SK-N-DZ (cell line): ENCODE measurements around the gene MRPL9.
"Not testable (repeated sequence)": the region's sequence is repeated elsewhere in the genome, so short reads cannot be mapped to it uniquely, and the experiment has no call there.

Experiments
- DNase-seq: peaks from one replicate; pipeline ENCODE4 v3.0.0-alpha.2; 2015; ENCODE audit warnings: low spot score

MRPL9 gene

DNA sequence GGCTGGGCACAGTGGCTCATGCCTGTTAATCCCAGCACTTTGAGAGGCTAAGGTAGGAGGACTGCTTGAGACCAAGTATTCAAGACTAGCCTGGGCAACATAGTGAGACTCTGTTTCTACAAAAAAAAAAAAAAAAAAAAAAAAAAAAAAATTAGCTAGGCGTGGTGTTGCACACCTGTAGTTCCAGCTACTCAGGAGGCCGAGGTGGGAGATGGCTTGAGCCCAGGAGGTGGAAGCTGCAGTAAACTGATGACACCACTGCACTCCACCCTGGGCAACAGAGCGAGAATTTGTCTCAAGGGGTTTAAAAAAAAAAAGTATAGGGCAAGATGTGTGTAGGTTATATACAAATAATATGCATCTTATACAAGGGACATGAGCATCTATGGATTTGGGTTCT, 24.4 kb upstream of the MRPL9 start:
- DNase-seq, result no peak

DNA sequence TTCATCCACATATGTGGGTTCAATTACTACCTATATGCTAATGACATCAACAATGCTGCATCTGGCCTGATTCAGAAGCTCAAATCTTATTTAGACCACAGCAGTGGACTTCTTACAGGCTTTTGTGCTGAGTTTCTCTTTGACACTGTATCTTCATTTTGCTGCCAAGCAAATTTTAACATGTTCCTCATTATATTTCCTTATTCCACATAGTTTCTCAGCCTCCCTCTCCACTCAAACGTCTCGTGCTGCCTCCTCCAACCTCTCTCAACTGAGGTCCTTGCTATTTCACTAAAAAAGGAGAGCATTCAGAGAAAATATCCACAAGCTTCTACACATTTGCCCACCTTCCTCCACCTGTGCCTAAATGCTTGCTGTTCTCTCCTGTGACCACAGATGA, 20.5 kb upstream of the MRPL9 start:
- no peak for DNase-seq

DNA sequence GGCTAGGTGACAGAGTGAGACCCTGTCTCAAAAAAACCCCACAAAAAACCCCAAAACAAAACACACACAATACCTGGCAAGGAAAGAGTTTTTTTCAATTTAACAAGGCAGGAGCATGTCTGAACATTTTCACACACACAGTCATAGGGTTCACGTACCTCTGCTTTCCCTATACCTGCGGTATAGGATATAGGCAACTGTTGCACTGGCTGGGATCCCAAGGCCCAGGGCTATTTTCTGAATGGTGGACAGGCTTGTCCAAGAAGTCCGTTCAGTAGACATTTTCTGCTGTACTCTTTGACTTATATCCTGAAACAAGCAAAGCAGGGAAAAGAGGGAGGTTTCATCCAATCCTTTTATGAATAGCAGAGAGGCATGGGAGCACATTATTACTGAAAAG, 19.4 kb upstream of the MRPL9 start:
- DNase-seq, result no peak

DNA sequence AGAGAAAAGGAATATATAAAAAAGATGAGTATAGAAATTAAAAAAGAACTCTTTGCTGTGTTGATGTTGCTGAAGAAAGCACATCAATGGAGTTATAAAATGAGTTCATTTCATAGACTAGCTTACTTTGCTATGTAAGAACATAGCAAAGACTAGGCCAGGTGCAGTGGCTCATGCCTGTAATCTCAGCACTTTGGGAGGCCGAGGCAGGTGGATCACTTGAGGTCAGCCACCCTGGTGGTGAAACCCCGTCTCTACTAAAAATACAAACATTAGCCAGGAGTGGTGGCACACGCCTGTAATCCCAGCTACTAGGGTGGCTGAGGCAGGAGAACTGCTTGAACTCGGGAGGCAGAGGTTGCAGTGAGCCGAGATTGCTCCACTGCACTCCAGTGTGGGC, 18.7 kb upstream of the MRPL9 start:
- DNase-seq, result not testable (repeated sequence)

DNA sequence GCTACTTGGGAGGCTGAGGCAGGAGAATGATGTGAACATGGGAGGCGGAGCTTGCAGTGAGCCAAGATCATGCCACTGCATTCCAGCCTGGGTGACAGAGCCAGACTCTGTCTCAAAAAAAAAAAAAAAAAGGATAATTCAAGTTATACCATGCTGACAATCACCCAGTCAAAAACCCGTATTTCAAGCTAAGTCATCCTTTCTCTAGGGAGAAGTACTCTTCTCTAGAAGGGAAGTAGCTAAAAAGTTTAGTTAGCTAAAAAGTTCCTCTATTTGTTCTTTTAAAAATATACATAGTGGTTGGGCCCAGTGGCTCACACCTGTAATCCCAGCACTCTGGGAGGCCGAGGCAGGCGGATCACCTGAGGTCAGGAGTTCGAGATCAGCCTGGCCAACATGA, 17.4 kb upstream of the MRPL9 start:
- DNase-seq, result not testable (repeated sequence)

DNA sequence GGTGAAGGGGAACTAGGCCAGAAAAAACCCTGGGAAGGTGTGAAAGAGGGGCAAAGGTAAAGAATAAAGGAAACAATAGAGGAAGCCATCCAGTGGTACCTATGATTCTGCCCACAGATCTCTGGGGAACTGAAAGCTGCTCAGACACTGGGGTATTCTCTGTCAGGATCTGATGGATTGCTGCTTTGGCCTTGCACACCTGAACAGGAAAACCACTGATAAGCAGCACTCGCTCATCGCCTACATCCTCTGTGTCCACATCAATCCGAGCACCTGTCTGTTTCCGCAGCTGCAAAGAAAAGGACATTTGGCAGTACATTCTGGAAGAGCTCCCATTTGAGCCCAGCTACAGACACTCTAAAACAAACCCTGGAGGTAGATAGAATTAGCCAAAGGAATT, 16.6 kb upstream of the MRPL9 start:
- no peak for DNase-seq

DNA sequence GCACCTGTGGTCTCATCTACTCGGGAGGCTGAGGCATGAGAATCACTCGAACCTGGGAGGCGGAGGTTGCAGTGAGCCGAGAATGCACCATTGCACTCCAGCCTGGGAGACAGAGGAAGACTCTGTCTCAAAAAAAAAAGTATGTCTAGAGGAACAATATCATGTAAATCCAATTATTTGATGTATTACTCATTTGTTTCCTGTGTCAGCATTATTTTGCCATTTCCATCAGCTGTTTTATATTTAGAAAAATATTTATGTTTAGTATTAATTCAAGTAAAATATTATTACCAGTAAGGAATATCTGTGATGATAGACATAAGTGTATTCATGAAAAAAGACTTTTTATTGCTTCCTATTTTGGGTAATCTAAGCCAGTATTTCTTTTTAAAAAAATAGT, 14.0 kb upstream of the MRPL9 start:
- DNase-seq, result no peak

DNA sequence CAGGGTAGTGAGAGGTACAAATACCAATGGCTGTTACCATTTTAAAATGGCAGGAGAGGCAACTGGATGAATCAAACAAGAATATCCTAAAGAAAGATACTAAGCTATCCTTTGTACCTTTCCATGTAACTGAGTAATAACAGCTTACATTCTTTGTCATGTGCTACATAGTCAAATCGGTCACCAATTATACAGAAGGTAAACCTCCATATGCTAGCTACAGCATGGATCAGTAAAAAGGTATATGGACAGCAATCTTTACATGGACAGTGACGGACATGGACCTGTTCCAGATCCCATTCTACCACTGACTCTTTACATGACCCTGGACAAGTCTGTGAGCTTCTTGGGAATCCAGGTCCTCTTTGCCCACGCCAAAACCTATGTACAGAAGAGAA, 13.4 kb upstream of the MRPL9 start:
- no peak for DNase-seq

DNA sequence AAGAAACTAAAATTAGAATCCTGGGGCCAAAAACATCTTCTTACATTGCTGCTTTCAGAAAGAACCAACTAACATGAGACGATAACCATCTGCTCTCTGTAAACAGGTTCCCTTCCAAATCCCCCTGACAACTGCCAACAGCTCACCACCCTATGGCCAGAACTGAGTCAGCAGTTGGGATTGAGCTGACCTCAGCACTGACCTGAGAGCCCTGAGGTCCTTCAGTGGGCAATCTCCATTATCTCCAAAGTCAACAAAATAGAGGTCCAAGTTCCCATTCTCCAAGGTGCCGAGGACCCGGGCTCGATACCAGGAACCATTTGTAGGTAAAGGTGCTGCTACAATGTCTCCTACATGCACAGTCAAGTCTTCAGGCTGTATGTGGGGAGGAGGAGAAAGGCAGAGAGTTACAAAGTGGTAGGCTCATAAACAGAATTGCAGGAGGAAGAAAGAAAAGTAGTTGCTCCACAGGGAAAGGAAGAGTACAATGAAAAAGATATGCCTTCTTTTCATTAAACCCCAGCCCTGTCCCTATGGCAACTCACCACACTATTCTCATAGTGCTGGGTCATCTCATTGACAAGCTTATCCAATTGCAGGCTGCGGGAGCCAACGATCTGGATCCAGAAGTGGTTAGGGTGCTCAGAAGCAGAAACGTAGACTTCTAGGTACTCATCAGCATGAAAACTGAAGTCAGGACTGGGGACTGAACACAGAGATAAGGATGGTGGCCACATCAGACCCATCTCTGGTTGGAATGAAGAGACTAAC, 12.8 kb upstream of the MRPL9 start:
- no peak for DNase-seq

DNA sequence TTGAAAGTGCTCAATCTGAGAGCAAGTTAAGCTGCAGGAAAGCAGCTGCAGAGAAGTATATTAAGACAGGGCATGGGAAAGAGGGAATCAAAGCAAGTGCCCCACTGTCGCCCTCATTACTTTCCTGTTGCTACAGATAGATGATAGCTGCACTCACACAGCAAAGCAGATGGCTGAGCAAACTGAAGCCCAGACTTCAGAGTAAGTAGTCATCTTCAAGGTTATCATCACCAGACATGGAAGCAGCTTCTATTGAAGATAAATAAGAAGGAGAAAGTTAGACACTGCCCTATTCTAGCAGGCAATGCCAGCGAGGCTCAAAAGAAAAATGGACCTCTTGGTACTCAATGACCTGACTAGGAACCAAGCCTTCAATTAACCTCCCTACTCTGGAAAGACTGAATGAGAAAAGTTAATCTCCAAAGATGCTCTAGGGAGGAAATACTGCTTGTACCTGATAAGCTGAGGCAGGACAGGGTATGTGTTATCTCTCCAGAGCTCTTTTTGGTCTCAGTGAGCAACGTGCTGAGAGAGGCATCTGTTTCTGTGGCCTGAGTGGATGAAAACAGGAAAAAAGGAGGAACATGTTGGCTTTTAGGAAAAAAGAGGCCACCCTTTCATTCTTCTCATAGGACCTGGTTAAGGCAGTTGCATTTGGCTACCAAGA, 11.1 kb upstream of the MRPL9 start:
- no peak for DNase-seq

DNA sequence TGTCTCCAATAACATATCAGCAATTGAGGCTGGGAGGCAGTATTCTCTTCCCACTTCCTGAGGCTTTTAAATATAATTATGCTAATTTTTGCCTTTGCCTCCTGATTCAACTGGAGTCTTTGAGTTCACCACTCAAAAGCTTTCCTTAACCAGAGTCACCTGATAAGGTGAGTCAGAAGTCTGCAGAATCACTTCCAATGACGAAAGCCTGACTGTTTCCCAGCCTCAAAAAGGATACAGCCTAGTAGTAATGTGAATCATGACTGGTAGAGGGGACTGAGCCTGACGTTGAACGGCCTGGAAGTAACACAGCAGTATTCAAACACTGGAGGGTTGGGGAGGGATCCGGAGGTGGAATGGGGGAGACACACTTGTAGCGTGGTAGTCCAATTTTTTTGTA, 10.4 kb upstream of the MRPL9 start:
- DNase-seq, result no peak

DNA sequence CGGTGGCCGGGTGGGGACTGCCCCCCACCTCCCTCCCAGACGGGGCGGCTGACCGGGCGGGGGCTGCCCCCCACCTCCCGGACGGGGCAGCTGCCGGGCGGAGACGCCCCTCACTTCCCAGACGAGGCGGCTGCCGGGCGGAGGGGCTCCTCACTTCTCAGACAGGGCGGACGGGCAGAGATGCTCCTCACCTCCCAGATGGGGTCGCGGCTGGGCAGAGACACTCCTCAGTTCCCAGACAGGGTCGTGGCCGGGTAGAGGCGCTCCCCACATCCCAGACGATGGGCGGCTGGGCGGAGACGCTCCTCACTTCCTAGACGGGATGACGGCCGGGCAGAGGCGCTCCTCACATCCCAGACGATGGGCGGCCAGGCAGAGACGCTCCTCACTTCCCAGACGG, 6.0 kb upstream of the MRPL9 start:
- not testable (repeated sequence) for DNase-seq

DNA sequence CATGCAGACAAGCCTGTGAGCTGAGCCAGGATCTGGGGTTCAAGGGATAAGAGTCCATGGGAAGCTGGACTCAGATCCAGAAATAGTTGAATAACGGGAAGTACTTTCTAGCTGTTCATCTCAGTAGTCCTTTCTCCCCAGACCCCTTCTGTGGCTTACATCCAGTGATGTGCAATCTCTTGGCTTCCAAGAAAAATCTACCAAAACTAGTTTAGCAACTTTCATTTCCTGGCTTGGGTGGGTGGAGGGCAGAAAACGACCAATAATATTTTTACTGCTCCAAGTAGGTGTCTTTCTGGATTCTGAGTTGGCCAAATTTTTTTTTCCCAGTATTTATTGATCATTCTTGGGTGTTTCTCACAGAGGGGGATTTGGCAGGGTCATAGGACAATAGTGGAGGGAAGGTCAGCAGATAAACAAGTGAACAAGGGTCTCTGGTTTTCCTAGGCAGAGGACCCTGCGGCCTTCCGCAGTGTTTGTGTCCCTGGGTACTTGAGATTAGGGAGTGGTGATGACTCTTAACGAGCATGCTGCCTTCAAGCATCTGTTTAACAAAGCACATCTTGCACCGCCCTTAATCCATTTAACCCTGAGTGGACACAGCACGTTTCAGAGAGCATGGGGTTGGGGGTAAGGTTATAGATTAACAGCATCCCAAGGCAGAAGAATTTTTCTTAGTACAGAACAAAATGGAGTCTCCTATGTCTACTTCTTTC, 5.2 kb upstream of the MRPL9 start:
- DNase-seq, result not testable (repeated sequence)

DNA sequence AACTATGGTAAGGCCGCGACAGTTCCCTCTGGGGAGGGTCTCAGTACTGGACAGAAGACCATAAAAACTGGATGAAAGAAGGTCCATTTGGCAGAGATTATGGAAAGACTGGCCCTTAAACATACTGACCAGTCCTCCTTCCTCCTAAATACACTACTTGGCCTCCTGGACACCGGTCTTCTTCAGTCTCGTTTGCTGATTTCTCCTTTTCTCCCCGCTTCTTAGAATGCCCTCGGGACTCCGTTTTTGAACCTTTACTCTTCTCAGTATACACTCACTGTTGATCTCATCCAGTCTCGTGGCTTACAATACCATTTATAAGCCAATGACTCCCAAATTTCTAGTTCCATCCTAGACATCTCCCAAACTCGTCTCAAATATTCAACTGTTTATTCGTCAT, 694 bp upstream of the MRPL9 start:
- no peak for DNase-seq

DNA sequence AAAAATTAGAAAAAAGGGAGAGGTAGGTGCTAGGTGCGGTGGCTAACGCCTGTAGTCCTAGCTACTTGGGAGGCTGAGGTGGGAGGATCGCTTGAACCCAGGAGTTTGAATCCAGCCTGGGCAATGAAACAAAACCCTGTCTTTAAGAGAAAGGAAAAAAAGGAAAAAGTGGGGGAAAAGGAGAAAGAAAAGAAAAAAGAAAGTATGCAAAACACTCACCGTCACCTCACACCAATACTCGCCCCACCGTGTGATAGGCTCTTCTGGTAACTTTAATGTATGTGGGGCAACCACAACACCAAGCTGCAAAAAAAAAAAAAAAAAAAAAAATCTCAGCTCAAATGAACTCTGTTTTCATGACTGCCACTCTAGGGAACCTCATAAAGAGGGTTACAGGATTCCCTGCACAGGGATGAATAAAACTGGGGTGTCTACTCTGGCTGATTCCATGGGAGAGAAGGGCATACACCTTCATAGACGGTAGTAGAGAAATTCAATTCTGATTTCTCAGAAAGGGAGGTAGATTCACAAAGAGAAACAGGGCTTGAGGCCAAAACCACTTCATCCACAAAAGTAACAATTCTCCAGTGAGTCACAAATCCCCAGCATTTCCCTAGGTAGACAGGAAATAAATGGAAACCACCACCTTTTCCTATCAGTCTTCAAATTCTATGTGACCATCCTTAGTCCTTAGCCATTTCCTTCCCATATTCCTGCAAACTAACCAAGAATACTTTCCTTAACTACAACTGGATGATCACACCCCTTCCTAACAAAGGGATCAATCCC, 2.5 kb downstream of the MRPL9 start:
- DNase-seq, result no peak

DNA sequence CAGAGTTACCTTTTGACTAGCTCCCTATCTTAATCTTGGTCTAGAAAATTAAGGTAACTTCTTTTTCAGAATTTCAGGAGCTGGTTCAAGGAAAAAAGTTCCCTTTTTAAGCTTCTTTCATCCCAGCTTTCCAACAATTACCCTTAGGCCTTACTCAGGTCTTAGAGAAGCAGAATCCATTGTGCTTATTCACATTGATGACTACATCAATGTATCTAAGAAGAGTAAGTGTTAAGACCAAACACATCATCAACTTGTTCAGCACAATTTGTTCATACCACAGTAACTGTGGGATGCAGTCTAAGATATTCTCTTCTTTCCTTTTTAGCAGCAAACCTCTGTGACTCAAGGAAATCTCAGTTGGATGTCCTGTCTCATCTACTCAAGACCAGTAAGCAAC, 4.1 kb downstream of the MRPL9 start:
- DNase-seq, result no peak

DNA sequence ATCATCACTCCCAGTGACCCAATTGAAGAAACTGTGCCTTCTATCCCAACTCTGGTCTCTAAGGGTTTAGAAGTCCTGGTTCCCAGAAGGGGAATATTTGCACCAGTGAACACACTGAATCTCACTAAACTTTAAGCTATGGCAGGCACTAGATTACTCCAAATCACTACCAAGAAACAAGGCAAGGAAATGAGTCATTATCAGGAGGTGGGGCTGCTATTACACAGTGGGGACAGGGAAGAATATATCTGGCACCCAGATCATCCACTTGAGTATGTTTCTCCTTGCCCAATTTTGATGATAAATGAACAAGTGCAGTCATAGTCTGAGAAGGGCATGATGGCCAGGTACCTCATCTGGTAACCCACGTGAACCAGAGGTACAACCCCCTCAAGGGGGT, 7.0 kb downstream of the MRPL9 start:
- no peak for DNase-seq

DNA sequence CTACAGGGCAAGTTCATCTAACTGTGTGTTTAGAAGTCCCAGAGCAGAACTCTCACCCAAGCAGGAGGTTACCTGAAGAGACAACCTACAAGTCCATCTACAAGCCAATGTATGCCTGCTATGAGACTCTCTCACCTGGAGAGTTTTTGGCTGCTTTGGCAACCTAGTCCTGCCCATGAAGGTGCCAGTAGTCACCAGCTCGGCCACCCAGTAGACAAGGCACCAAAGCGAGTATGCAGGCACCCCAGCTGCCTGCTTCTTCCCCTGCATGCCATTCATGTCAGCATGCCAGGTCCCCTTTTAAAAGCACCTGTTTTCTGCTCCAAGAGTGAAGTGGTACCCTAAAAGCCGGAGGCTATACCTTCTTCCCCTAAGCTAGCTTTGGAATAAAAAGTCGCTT, 21.8 kb downstream of the MRPL9 start:
- DNase-seq, result no peak

DNA sequence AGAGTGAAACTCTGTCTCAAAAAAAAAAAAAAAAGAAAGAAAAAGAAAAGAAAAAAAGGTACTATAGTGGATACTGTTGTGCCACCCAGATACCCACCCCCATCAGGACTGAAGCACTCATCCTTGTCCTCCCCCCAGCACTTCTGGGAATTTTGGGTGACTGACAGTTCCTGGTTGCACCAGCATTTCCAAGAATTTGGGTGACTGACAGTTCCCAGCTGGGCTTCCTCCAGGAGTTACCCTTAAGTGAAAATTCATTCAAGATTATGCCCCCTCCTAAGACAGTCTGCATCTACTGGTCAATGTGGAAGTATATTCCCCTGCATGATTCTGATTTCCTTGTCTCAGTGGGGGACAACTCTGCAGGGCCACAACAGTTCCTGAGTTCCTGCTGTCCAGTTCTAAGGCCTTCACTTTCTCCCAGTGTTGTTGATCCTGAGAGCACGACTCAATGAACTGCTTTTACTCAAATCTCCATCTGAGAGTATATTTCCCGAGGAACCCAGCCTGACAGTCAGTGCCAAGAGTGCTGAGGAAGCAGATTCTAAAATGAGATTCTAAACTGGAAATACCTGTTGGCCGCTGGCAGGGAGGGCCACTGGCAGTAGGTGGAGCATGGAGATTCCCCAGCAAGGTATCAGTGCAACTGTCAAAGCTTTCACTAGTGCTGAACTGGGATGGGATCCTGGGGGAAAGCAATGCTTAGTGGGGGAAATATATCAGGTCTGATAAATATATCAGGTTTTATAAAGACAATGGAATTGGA, 23.5 kb downstream of the MRPL9 start:
- no peak for DNase-seq

DNA sequence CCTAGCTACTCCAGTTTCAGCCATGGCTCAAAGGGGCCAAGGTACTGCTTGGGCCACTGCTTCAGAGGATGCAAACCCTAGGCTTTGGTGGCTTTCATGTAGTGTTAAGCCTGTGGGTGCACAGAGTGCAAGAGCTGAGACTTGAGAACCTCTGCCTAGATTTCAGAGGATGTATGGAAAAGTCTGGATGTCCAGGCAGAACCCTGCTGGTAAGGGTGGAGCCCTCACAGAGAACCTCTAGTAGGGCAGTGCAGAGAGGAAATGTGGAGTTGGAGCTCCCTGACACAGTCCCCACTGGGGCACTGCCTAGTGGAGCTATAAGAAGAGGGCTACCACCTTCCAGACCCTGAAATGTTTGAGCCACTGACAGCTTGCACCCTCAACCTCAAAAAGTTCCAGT, 25.8 kb downstream of the MRPL9 start:
- DNase-seq, result no peak

DNA sequence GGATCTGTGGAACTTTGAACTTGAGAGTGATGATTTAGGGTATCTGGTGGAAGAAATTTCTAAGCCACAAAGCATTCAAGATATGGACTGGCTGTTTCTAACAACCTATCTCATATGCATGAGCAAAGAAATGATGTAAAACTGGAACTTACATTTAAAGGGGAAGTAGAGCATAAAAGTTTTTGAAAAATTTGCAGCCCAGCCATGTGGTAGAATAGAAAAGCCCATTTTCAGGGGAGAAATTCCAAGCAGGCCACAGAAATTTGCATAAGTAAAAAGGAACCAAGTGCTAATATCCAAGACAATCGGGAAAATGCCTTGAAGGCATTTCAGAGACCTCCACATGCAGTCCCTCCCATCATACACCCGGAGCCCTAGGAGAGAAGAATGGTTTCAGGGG, 26.3 kb downstream of the MRPL9 start:
- DNase-seq, result no peak
